SU-DHL-6 (cell line): ENCODE measurements around the gene FSTL1.

Experiments used
- H2AFZ ChIP-seq: fragments of 200-600 bp; sonication (generic); 2 replicates; pipeline ENCODE4 v1.6.1; 2014; ENCODE audit warnings: low read depth, mild to moderate bottlenecking, moderate library complexity, mixed read lengths, antibody characterized with exemption, low read length; ENCODE audit not compliant: severe bottlenecking
- H3F3A ChIP-seq: fragments of 200-600 bp; shearing (Covaris generic); 2 replicates; pipeline ENCODE4 v1.6.0; 2016; ENCODE audit warnings: antibody characterized with exemption, mild to moderate bottlenecking; ENCODE audit not compliant: insufficient read depth
- H3K27ac ChIP-seq: fragments of 200-600 bp; sonication (generic); 2 replicates; pipeline ENCODE4 v1.5.1; 2016; ENCODE audit warnings: low read depth, mild to moderate bottlenecking, low read length, moderate library complexity, mixed read lengths
- H3K27me3 ChIP-seq: fragments of 200-600 bp; sonication (generic), shearing (Covaris generic); 2 replicates; pipeline ENCODE4 v1.6.0; 2014; ENCODE audit warnings: mild to moderate bottlenecking, low read length
- H3K36me3 ChIP-seq: fragments of 200-600 bp; sonication (generic); 2 replicates; pipeline ENCODE4 v1.6.1; 2014; ENCODE audit warnings: mild to moderate bottlenecking, low read length, mixed read lengths
- H3K4me2 ChIP-seq: fragments of 300-600, 200-600 bp; shearing (Covaris generic), sonication (generic); 2 replicates; pipeline ENCODE4 v1.6.0; 2014; ENCODE audit warnings: low read length, low read depth, mild to moderate bottlenecking; ENCODE audit not compliant: poor library complexity, severe bottlenecking
- H3K4me3 ChIP-seq: fragments of 200-600 bp; sonication (generic); 2 replicates; pipeline ENCODE4 v1.5.1; 2014; ENCODE audit warnings: antibody characterized with exemption, low read length, mild to moderate bottlenecking, mixed read lengths; ENCODE audit not compliant: insufficient read depth, poor library complexity, severe bottlenecking
- H3K79me2 ChIP-seq: fragments of 200-600 bp; sonication (generic); 2 replicates; pipeline ENCODE4 v1.6.1; 2014; ENCODE audit warnings: mild to moderate bottlenecking, low read length, moderate library complexity; ENCODE audit not compliant: insufficient read depth
- H3K9ac ChIP-seq: fragments of 200-600 bp; sonication (generic); 2 replicates; pipeline ENCODE4 v1.7.0; 2014; ENCODE audit warnings: mild to moderate bottlenecking, low read length
- H3K9me2 ChIP-seq: fragments of 200-600 bp; sonication (generic); replicated peaks from 2 replicates; pipeline ENCODE4 v1.6.1; 2014; ENCODE audit warnings: low read length; ENCODE audit not compliant: insufficient read depth
- H3K9me3 ChIP-seq: fragments of 200-600 bp; sonication (generic); 2 replicates; pipeline ENCODE4 v1.6.1; 2014; ENCODE audit warnings: low read length, mixed read lengths; ENCODE audit not compliant: insufficient read depth
- H4K20me1 ChIP-seq: fragments of 200-600 bp; sonication (generic); 2 replicates; pipeline ENCODE4 v1.6.1; 2014; ENCODE audit warnings: low read depth, mild to moderate bottlenecking, antibody characterized with exemption, low read length, moderate library complexity, mixed read lengths
- EZH2phosphoT487 ChIP-seq: fragments of 200-600 bp; sonication (generic), shearing (Covaris generic); conservative IDR thresholded peaks from 2 replicates; pipeline ENCODE4 v1.6.1; 2018; ENCODE audit warnings: mild to moderate bottlenecking, antibody characterized with exemption, low read length, moderate library complexity, mixed read lengths
- TF ChIP-seq, protein P1 (sequence below): fragments of 200-600 bp; sonication (generic); IDR thresholded peaks from one replicate; pipeline ENCODE4 v1.5.1; 2017; ENCODE audit warnings: antibody characterized with exemption, mild to moderate bottlenecking, low read length, moderate library complexity; ENCODE audit not compliant: insufficient read depth, poor library complexity, severe bottlenecking

The FSTL1 gene

DNA sequence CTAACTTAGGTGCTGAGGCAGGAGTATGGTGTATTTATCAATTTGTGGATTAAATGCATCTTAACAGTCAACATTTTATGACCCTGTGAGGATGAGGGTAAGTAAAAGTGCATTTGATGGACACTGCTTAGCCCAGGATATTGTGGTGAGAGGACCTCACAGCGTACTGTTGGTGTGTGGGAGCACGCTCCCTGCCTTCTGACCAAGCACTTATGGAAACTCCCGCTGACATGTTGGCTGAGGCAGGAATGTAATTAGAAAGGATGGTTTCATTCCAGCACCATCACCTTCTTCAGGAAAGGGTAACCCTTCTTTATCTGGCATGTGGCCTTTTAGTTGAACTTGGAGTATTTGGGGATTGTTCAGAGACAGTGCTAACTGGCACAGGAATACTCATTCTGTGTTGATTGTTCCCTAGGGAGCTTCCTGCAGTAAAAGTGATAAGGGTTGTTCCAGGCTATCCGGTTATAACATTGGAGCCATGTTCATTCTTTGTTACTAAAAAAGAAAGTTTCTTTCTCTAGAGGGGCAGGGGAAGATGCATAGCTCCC, 11.7 kb upstream of the FSTL1 start:
- no peaks in the 10 kb centered on the region; the same call in 1 of the 2 replicates for H3K27me3 ChIP-seq
- H3K4me2 ChIP-seq, result no peak overlapping the region
- no peak overlapping the region for H3K4me3 ChIP-seq
- H4K20me1 ChIP-seq, result no peaks in the 10 kb centered on the region
- no peak overlapping the region for H3K27ac ChIP-seq
- no peak overlapping the region for H2AFZ ChIP-seq
- no peaks in the 10 kb centered on the region for H3K36me3 ChIP-seq
- H3K9ac ChIP-seq, result no peak overlapping the region
- TF ChIP-seq EZH2phosphoT487, result no peak
- TF ChIP-seq, protein P1, sequence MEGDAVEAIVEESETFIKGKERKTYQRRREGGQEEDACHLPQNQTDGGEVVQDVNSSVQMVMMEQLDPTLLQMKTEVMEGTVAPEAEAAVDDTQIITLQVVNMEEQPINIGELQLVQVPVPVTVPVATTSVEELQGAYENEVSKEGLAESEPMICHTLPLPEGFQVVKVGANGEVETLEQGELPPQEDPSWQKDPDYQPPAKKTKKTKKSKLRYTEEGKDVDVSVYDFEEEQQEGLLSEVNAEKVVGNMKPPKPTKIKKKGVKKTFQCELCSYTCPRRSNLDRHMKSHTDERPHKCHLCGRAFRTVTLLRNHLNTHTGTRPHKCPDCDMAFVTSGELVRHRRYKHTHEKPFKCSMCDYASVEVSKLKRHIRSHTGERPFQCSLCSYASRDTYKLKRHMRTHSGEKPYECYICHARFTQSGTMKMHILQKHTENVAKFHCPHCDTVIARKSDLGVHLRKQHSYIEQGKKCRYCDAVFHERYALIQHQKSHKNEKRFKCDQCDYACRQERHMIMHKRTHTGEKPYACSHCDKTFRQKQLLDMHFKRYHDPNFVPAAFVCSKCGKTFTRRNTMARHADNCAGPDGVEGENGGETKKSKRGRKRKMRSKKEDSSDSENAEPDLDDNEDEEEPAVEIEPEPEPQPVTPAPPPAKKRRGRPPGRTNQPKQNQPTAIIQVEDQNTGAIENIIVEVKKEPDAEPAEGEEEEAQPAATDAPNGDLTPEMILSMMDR, result no peak
- no peaks in the 10 kb centered on the region for H3K79me2 ChIP-seq
- H3K9me2 ChIP-seq, result no peaks in the 10 kb centered on the region
- H3F3A ChIP-seq, result no peaks in the 10 kb centered on the region
- H3K9me3 ChIP-seq, result no peaks in the 10 kb centered on the region

DNA sequence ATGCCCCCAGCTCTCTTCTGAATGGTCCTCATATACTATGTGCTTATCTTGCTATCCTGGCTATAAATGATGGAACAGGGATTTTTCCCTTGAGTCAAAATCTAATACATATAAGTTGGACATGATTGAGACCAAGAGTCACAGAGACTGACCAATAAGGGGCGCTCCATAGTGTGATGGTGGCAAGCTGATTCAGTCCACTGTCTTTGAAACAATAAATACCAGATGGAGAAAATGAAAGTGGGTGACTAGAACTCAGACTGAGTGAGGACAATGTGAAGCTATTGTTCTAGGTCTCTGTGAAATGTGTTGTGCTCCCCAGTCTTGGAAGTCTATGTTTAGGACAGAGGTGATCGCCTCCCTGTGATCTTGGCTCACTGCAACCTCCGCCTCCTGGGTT, 10.6 kb upstream of the FSTL1 start:
- Histone ChIP-seq H4K20me1 (no peaks in the 10 kb centered on the region), H3K27ac (no peak overlapping the region), H3K36me3 (no peaks in the 10 kb centered on the region), H3K27me3 (no peaks in the 10 kb centered on the region; the same call in 1 of the 2 replicates), H3K9me3 (no peaks in the 10 kb centered on the region), H3K4me2 (no peak overlapping the region), H3K9me2 (no peaks in the 10 kb centered on the region), H3K4me3 (no peak overlapping the region), H3K9ac (no peak overlapping the region), H3K79me2 (no peaks in the 10 kb centered on the region), H3F3A (no peaks in the 10 kb centered on the region), H2AFZ (no peak overlapping the region)
- TF ChIP-seq, protein P1, result no peak

DNA sequence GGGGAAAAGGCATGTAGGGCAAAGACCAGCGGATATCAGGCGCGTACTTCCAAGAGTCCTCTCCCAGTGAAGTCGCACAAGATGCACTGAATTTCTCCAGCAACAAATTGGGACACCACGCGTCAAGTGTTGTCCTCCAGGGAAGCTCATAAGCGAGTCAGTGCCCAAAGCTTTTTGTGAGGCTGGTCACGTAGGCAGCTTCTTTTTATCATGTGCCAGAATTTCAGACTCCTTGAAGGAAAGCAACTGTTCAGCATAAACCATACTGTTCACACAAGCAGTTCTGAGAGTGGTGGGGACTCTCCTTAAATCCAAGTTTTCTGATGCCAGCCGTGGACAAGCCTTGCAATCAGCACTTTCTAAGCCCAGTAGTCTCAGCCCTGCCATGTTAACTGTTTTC, 10.1 kb upstream of the FSTL1 start:
- Histone ChIP-seq H2AFZ (no peak overlapping the region), H3K9me2 (no peaks in the 10 kb centered on the region), H3K27me3 (no peaks in the 10 kb centered on the region; the same call in 1 of the 2 replicates), H3K9me3 (no peaks in the 10 kb centered on the region), H3K9ac (no peak overlapping the region), H3K79me2 (no peaks in the 10 kb centered on the region), H4K20me1 (no peaks in the 10 kb centered on the region), H3K27ac (no peak overlapping the region), H3K36me3 (no peaks in the 10 kb centered on the region), H3K4me3 (no peak overlapping the region), H3K4me2 (no peak overlapping the region), H3F3A (no peaks in the 10 kb centered on the region)
- TF ChIP-seq, protein P1, result no peak
